DMS 273 (cell line): ENCODE data around the gene TAS1R2.

Experiments used
- DNase-seq: peaks from one replicate; lab custom pipeline; 2025; ENCODE audit not compliant: unreplicated experiment; lab: John Stamatoyannopoulos, UW

The TAS1R2 gene

DNA sequence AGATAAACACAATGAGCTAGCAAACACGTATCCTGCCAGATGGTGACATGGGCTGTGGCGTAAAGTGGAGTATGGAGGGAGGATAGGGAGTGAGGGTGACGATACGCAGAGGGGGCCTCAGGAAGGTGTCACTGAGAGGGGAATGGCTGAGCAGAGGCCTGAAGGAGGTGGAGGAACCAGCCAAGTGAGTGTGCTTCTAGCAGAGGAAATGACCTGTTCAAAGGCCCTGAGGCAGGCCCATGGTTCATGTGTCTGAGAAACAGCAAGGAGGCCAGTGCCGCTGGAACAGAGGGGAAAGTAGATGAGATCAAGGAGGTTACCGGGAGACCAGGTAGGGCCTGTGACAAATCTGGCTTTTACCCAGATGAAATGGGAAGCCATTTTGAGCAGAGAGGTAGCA lies 36.0 kb downstream of the TAS1R2 start:
- DNase-seq: no peak

DNA sequence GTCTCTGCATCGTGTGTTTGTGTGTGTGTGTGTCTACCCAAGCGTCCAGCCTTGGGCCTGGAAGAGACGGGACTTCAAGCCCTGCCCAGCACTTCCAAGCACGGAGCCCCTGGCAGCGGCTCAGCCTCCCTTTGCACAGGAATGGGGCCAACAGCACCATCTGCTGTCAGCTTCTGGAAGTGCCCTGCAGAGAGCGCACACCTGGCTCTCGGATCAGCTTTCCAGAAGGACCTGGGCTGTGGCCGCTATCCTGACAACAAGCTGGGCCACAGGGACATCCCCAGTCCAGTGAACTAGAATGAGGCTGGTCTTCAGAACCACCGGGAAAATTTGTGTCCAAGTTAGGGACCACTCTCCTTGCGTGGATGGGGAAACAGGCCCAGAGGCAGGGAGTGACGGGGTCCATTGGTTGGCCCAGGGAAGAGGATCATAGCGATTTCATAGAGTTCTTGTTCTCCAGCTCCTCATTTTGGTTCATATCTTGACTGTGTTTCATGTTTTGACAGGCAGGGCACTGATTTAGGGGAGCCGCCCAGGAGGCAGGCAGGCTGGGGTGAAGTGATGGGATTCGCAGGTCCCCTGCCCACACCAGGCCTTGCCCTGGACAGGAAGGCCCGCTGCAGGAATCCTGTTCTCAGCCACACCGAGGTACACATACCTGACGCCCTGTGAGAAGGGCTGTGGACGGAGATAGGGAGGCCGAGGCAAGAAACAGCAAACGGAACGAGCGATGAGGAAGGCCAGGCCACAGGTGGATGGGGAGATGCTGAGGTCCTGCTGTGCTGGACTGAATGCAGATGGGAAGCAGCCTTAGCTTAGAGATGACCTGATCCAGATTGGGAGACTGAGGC lies 38.4 kb downstream of the TAS1R2 start:
- DNase-seq: peak; percentile 88

DNA sequence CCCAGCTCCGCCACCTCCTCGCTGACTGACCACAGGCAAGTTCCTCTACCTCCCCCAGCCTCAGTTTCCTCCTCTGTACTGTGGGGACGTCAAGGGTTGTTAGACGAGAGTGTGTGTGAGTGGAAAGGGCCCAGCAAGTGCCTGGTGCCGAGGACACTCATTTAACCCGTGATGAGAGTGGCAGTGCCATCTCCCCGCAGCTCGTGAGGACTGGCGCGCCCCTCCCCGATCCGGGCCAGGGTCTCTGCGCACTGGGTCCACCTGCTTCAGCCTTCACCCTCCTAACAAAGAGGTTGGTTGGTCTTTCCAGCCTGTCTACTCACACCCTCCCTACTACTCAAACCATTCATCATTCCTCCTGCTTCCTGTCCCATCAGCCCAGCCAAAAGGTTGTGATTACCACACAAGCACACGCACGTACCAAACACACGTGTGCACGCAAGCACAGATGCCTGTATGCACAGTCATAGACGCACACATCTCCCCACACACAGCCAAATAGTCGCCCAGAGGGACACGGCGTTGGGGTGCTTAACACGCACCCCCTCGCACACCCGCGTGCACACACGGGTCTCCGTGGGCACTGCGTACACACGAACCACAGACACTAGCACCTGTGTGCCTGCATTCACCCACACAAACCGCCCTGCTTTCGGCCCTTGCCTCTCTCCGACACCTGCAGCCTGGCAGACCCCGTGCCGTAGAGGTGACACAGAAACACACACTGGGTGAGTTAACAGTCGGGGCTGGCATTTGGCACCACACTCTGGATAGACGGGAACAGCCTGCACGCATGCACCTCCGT lies 39.3 kb downstream of the TAS1R2 start:
- no peak for DNase-seq

DNA sequence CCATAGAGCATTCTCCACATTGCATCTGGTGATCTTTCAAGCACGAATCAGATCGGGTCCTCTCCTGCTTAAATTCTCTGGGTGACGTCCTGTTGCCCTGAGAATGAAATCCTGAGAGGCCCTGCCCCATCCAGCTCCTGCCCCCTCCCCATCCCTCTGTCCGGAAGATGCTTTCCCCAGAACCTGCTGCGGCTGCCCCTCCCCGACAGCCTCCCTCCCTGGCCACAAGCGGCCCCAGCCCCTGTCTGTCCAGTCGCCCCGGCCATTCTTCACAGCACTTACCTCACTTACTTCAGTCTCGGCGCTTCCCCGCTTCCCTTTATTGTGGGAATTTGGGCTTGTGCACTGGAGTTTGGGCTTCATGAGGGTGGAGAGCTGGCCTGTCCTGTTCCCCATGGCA lies 40.3 kb downstream of the TAS1R2 start:
- no peak for DNase-seq

DNA sequence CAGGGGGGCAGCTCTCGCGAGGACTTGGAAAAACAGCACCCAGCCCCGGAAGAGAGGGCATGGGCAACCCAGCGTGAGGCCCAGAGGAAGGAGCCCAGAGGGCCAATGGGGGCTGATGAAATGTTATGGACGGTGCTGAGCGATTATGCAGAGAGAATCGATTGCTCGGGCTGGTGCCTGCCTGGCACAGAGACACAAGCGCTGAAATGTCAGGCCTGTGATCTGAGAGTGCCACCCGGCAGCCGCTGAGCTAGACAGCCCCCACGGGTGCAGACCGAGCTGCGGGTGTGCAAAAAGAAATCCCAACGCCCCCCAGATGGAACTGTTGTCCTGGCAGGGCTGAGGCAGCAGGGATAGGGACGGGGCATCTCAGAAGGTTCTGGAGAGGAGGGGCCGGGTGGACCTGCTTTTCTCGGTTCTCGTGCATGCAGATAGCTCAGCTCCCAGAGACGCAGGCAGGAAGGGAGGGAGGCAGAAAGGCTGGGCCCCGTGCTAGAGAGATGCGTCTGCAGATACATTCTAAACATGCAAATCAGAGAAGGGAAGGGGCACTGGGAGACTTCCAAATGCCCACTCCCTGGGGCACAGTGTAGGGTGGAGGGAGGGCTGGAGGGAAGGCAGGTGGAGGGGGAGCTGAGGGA lies 41.5 kb downstream of the TAS1R2 start:
- DNase-seq: no peak

DNA sequence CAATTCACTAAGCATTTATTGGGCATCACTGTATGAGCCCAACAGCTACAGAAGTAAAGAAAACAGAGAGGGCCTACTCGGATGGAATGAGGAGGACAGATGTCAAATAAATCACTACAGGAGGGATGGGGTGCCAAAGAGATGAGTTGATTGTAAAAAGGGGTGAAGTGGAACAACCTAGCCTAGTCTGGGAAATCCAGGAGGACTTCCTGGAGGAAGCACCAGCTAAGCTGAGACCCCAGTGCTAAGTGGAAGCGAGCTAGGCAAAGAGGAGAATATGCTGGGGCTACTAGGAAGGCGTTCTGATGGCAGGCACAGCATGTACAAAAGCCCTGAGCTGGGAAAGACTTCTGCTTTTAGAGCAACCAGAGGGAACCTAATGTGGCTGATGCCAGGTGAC lies 42.1 kb downstream of the TAS1R2 start:
- DNase-seq: no peak

DNA sequence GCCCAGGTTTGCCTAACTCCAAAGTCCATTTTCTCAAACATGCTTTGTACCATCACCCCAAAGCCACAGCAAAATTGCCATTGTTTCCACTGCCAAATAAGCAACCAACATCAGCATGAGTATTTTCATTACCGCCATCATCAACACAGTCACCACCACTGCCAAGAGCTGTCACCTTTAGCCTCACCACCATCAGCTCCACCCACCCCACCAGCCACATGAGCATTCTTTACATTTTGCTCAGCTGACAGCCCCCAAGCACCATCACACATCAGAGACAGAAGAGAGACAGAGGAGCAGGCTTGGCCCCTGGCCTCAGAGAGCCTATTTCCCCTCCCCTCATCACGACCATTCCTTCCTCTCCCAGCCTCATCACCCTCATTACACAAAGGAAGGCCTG lies 42.7 kb downstream of the TAS1R2 start:
- no peak for DNase-seq

DNA sequence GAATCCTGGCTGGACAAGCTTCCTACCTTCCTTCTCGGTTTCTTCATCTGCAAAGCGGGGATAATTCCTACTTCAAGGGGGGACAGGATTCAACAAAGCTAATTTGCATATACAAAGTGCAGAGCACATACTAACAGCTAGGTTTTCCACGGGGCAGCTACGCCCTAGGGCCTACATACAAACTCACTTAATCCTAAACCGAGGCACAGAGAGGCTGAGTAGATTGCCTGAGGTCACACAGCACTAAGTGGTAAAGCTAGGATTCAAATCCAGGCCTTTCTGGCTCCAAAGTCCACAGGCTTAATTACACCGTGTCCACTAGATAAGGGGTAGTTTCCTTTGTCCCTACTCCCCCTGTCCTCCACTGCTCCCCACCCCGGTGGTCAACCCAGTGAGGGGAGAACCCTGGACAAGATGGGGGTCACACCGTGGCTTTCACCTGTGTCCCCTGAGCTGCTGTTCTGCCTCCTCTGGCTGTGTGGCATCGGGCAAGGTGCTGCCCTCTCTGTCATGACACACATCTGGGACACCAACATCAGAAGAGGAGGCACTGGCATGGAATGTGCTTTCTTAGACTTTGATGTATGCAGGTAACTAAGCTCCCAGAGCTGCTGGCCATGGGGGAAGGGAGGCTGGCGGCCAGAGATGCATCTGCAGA lies 44.5 kb downstream of the TAS1R2 start:
- no peak for DNase-seq

DNA sequence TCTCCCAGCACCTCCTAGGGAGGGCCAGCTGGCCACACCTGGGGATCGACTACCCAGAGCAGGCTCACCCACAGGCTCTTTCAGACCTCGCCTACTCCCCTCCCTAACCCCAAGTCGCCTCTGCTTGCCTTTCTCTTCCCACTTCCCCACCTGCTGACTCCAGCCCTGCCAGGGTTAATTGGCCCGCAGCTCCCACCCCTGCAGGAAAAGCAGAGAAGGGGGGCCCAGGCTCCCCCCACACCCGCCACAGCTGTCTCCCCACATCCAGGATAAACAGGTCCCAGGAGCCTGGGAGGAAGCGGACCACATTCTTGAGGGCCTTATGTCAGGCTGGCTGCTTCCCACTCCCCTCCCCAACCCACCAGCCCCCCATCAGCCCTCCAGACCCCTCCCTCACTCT lies 45.0 kb downstream of the TAS1R2 start:
- DNase-seq: no peak

DNA sequence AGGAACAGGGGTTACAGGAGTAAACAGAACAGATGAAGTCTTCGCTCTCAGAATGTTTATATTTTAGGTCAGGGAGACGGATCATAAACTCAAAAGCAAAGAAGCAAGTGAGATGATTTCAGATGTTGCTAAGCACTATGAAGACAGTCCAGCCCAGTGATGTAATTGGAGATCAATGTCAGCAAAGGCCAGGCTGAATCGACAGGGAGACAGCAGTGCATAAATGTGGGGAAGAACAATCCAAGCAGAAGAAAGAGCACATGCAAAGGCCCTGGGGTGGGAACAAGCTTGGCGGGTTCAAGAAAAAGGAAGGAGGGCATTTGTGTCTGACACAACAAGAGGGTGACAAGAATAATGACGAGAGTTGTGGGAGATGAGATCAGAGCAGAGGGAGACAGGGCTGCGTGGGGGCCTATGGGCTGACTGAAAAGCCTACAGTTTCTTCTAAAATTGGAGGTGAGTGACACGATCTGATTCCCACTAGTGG lies 47.0 kb downstream of the TAS1R2 start:
- no peak for DNase-seq

DNA sequence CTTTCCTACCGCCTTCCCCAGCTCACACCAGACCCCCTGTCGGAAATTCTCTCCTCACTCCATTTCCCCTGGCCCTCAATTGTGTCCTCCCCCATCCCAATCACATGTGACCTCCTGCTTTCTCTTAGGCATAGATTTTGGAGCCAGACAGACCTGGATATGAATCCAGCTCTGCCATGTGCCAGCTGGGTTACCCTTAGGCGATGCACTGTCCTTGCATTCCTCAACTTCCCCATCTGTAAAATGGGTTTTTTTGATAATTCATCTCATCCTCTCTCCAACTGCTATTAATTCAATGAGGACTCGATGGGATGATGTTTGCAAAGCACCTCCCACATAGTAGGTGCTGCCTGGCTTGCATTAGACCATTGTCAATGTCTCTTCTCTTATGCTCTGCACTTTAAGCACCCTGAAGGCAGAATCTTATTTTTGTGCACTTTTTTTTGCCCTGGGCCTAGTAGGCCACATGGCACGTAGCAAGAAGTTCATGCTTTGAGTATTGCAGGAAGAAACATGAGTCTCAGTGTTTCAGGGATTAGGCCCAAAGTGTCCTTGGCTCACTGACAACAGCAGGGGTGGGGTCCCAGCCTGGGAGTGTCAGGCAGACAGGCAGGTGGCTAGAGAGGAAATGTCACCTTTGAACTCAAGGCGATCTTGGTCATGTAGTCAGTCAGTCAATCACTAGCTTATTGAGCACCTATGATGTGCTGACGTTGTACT lies 47.6 kb downstream of the TAS1R2 start:
- no peak for DNase-seq

DNA sequence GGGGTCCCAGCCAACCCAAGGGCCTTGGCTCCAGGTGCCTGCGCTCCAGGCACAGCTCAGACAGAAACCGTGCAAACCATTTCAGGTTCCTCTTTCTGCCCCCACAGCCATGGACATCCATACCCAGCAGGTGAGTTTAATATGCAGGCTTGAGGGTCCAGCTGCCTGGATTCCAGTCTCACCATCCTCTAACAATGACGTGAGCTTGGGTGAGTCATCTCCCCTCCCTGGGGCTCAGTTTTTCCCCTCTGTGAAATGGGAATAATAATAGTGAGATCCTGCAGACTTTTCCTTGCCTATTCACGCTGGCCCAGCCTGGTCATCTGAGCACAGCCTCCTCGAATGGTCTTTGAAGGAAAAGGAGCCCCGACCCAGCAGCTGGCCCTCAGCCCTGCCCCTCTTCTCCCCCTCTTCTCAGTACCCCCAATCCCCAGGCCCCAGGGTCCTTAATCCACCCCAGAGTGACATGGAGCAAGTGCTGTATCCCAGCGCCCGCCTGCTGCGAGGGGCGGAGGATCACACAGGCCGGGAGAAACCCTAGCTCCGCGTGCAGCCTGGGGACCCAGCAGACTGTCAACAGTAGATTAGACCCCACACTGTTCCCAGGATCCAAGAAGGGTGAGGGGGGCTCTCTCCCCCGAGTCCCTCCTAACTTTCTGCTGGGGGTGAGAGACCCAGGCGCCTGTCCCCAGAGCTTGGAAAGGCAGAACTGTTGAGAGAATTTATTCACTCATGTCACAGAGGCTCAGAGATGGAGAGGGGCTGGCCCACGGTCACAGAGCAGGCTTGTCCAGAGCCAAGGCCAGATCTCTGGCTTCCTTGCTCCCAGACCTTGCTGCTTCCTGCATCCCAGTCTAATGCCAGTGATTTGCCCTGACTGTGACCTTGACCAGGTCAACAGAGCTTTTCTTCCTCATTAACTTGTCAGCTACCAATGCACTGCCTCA lies 49.2 kb downstream of the TAS1R2 start:
- DNase-seq: no peak

DNA sequence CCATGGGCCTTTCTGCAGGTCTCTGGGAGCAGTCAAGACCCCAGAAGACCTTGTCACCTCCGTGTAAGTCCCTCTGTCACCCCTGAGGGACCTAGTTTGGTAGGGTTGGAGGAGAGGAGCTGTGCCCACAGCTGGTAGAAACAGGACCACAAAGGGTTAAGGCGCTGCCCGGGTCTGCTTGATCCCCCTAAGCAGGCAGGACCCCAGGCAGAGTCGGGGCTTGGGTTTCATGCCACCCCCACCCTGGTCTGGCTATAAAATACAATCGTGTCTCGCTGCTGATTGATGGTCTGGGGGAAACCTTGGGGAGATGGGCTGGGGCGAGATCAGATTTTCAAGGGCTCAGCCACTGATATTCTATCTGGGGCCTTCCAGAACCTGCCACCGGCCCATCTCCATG lies 50.9 kb downstream of the TAS1R2 start:
- no peak for DNase-seq

DNA sequence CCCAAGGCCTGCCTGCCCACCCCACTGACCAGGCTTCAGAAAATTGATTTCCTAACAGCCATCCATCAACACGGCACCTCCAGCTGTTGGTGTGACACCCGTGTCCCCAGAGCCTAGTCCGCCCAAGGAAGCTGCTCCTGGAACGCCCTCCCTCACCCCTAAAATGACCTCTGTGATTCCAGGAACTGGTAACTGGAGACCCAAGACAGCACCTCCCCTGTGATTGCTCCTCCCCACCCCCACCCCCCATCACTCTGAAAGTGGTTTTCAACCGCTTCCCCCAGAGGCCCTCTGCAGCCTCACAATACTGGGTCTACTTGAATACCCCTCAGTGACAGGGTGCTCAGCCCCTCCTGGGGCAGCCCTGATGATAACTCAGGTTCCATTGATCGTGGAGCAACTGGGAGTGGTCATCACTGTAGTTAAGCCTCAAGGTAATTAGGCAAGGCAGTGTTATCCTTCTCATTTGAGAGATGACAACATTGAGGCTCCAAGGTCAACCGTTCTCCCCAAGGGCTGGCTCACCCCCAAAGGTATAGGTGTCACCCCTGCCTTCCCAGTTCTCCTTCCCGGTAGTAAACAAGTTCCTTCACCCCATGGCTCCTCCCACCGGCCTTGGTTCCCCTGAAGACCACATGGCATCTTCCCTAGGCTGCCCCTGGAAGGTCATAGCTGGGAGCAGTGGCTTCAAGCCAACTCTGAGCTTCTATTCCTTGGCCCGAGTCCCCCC lies 52.0 kb downstream of the TAS1R2 start:
- no peak for DNase-seq

DNA sequence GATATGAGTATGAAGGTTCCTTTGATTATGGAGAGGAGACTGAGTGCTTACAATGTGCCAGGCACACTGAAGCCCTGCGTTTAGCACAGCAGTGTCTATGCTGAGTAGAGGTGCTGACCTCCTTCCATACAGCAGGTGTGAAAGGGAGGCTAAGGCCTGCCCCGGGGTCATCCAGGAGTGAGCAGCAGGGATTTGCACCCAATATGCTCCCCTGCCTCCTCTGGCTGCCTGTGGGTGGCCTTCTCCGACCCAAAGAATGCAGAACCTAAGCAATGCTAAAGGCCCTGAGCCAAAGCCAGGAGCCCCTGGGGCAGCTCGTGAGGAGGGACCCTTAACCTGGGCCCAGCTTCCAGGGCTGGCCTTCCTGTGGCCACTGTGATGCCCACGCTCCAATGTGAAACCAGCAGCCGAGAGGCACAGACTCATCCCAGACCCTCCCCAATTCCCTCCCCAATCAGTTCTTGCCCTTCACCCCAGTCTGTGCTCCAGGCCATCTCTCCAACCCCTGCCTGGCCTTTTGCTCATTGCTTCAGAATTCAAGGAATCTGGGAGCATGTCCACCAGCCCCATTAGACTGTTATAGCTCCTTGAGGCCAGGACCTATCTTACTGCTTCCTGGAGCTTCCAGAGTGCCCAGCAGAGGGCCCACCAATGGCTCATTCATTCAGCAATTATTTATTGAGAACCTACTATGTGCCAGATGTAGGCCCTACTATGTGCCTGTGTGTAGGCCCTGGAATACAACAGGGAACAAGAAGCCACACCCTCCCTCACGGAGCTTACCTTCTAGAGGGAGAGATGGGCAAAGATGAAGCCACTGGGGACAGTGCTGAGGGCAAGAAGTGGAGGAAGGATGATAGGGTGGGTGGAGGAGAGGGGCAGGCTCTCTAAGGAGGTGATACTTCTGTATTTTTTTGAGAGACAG lies 53.3 kb downstream of the TAS1R2 start:
- DNase-seq: no peak

DNA sequence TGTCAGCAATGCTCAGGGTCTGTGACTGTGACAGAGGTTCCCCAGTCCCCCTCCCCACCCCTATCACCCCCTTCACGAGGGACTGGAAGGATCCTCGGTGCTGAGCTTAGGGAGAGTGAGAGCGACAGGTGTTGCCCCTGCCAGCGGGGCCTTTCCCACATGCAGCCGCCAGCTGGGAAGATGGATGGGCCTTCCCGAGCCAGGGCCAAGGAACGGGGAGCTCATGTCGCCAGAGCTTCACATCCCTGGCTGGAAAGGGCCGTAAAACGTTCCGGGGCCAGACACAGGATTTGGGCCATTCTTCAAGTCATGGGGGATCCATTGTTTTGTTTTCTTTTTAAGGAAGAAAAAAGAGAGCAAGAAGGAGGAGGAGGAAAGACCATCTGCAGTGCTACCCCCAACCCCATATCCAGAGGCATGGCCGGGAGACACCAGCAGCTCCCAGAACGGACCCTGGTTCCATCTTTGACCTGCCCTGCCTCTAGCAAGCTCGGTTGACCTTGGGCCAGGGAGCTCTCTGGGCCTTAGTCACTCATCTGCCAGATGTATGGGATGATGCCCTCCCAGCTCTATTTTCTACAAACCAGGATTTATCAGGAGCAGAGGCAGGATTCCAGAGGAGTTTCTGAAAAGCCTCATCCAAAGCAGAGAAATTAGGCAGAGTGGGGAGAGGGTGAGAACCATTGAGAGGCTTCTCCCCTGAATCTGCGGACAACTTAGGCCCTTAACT lies 54.1 kb downstream of the TAS1R2 start:
- DNase-seq: peak; percentile 39

DNA sequence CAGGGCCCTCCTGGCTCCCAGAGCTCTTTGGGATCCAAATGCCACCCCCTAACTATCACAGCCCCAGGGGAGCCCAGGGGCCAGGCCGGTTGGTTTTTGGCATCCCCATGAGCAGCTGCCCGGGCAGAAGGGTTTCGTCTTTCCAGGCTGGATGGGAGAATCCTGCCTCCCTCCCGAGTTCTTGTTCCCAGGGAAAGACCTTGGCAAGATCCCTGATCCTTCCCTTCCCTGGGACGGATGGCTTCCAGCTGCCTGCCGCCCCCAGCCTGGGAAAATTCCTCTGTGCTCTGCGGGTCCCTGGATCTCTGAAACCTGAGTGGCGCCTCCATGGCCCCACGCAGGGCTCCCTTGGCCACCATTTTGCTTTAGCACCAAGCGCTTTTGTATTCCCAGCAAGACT lies 55.6 kb downstream of the TAS1R2 start:
- DNase-seq: no peak
